GM23248 (cell line): ENCODE measurements around the gene ARHGAP25.

Experiments
- EZH2 ChIP-seq: fragments of 200-600 bp; sonication (generic); IDR thresholded peaks from 2 replicates; pipeline ENCODE4 v1.6.1; 2018; ENCODE audit warnings: antibody characterized with exemption, mild to moderate bottlenecking; ENCODE audit not compliant: insufficient read depth, poor library complexity, severe bottlenecking
- EZH2phosphoT487 ChIP-seq: fragments of 200-600 bp; sonication (generic); IDR thresholded peaks from 2 replicates; pipeline ENCODE4 v1.6.1; 2018; ENCODE audit warnings: antibody characterized with exemption, moderate library complexity, mild to moderate bottlenecking, low read depth; ENCODE audit not compliant: insufficient read depth

- TF ChIP-seq EZH2phosphoT487, result no peak
- TF ChIP-seq EZH2, result no peak
Observed at GRCh38 chr2:68861330-68861729, 126.7 kb downstream of the ARHGAP25 start.
